Heart right ventricle (tissue), 16 donors: ENCODE data around the gene WASHC2C. TPM values are rescaled to one million over a fixed set of nuclear protein-coding genes. Genes with fewer than 3 reads are reported as not detected.
"Not testable (repeated sequence)": the region's sequence is repeated elsewhere in the genome, so short reads cannot be mapped to it uniquely, and the experiment has no call there.

Source experiments
- ATAC-seq, 8 donors: fragments of 200-7000 bp; cut with Tn5 transposase; one replicate each; pipeline ENCODE4 v1.9.1; 2020; ENCODE audit warnings: mild to moderate bottlenecking in 8 of 8, moderate library complexity in 8 of 8, moderate number of reproducible peaks in 1 of 8
- DNase-seq, 2 donors: peaks; one replicate each; pipeline ENCODE4 v3.0.0-alpha.2; 2020
- H3K27ac ChIP-seq, 10 donors: fragments of 200-600 bp; sonication (generic) in 2 of 10; one replicate each; pipeline versions ENCODE4 v1.5.0 to v1.8.0; 2020 to 2022; ENCODE audit warnings: mild to moderate bottlenecking in 3 of 10
- H3K27me3 ChIP-seq, 7 donors: fragments of 200-600 bp; one replicate each; pipeline ENCODE4 v1.8.0; 2021 to 2022; ENCODE audit warnings: mild to moderate bottlenecking in 2 of 7
- H3K36me3 ChIP-seq, 9 donors: fragments of 200-600 bp; sonication (generic) in 1 of 9; one replicate each; pipeline versions ENCODE4 v1.5.0 to v1.8.0; 2020 to 2022; ENCODE audit warnings: mild to moderate bottlenecking in 2 of 9
- H3K4me1 ChIP-seq, 9 donors: fragments of 200-600 bp; sonication (generic) in 1 of 9; one replicate each; pipeline versions ENCODE4 v1.5.0 to v1.8.0; 2020 to 2022; ENCODE audit warnings: mild to moderate bottlenecking in 4 of 9
- H3K4me3 ChIP-seq, 10 donors: fragments of 200-600 bp; sonication (generic) in 2 of 10; one replicate each; pipeline versions ENCODE4 v1.5.0 to v1.8.0; 2020 to 2022; ENCODE audit warnings: mild to moderate bottlenecking in 7 of 10, moderate library complexity in 2 of 10
- H3K9me3 ChIP-seq, 11 donors: fragments of 200-600 bp in 10 of 11; sonication (generic) in 2 of 11; one replicate each; pipeline versions ENCODE4 v1.5.0 to v1.8.0; 2013 to 2022; ENCODE audit warnings: mild to moderate bottlenecking in 2 of 11, control low read depth in 1 of 11, moderate library complexity in 1 of 11
- WGBS, 2 donors: extraction: QIAGEN DNeasy Blood & Tissue Kit; methylation state at CpG; one replicate each; pipeline ENCODE4 v1.1.7; 2013; ENCODE audit warnings: inconsistent platforms in 1 of 2; 5-methylcytosine and 5-hydroxymethylcytosine counted together
- intact Hi-C, 10 donors: fragments of 100-400 bp; cut with DNase I; formaldehyde crosslinking; loops; one replicate each; pipeline versions ENCODE4 v1.11.1 to v1.14.2; 2022
- polyA plus RNA-seq, 2 donors: library from polyadenylated mRNA; stranded (reverse); fragments of 200-250 nt; gene quantifications; one replicate each; pipeline ENCODE4 v1.2.3, GENCODE V29; 2013
- total RNA-seq, 10 donors: library from RNA; stranded (reverse); fragmentation: NEBNext Ultra II Directional in 3 of 10; extraction: Animal tissue kit (Norgen Biotek cat#: 25700) in 3 of 10; gene quantifications; one replicate each; pipeline versions ENCODE4 v1.2.1 to v1.2.4, GENCODE V29; 2021 to 2023
- donor health status: Arrhythmogenic right ventricular cardiomyopathy.
- donor health status: ischemic (EF 13 %, LVEDD 7.1; RV severe dilation, severe dysfunction).
- donor health status: healthy with polysubstance abuse.
- donor health status: DM: no; HTN: yes; CAD: no.
- donor health status: DM: no; HTN: no; CAD: no.
- donor health status: ischemic (EF 25% LVEDD 6.9; RV normal size, moderate dysfunction).
- donor health status: ischemic (EF 25% LVEDD 5.7; RV mildly dilated, moderate dysfunction).
- donor health status: healthy.
- donor health status: DM: yes; HTN: yes; CAD: no.
- donor health status: Ischemic cardiomyopathy.
- donor health status: ischemic (EF 35%, LVEDD 5.7; RV mildly dilated, moderate dysfunction).
- donor health status: nonischemic (EF 11% LVEDD 7.7; RV severe dilation, severe dysfunction).
- donor health status: DM: yes; HTN: yes; CAD: no.
- donor health status: PGD.
- donor health status: ischemic (EF 29% LVEDD 5.4; RV normal size, mild dysfunction).
- donor health status: nonischemic (EF 23%, LVEDD 6.1; RV moderate dilation, normal function).

WASHC2C gene
- total and polyA plus RNA-seq, 12 donors: 10.1 to 32.8 (median 26.0) TPM

- WGBS, 2 donors: 92 to 100% methylated on average over 2 of the region's 3 CpGs
- ATAC-seq, intact Hi-C loops: not testable (repeated sequence)
Observed at GRCh38 chr10:45763037-45763436, 36.0 kb downstream of the WASHC2C start.

GRCh38 chr10:45768334-45768733, 41.3 kb downstream of the WASHC2C start:
- WGBS, 2 donors: 95 to 99% methylated on average over 3 of the region's 4 CpGs
- H3K4me1 ChIP-seq, ATAC-seq, H3K27me3 ChIP-seq, intact Hi-C loops, DNase-seq, H3K4me3 ChIP-seq, H3K27ac ChIP-seq, H3K9me3 ChIP-seq: not testable (repeated sequence)
- peaks cover 0 to 48% (median 3%) of the 10 kb centered on the region in 9 donors for H3K36me3 ChIP-seq

More at GRCh38 chr10:45763037-45763436, 36.0 kb downstream of the WASHC2C start:
- H3K4me1 ChIP-seq, H3K9me3 ChIP-seq, H3K27me3 ChIP-seq, H3K27ac ChIP-seq, H3K4me3 ChIP-seq, DNase-seq: not testable (repeated sequence)
- peaks cover 0 to 39% (median 3%) of the 10 kb centered on the region in 9 donors for H3K36me3 ChIP-seq

GRCh38 chr10:45771757-45772461, 44.8 kb downstream of the WASHC2C start:
- H3K9me3 ChIP-seq, H3K27me3 ChIP-seq, H3K4me3 ChIP-seq, DNase-seq, H3K4me1 ChIP-seq, ATAC-seq, H3K27ac ChIP-seq, intact Hi-C loops: not testable (repeated sequence)
- peaks cover 0 to 46% (median 0%) of the 10 kb centered on the region in 9 donors for H3K36me3 ChIP-seq
- 97 to 98% methylated on average over 5 of the region's 7 CpGs for WGBS, 2 donors

GRCh38 chr10:45786217-45786616, 59.2 kb downstream of the WASHC2C start:
- DNase-seq, H3K4me1 ChIP-seq, H3K27me3 ChIP-seq, H3K4me3 ChIP-seq, H3K27ac ChIP-seq, ATAC-seq, intact Hi-C loops, H3K9me3 ChIP-seq: not testable (repeated sequence)
- peaks cover 0 to 68% (median 0%) of the 10 kb centered on the region in 9 donors for H3K36me3 ChIP-seq
- WGBS, 2 donors: 55 to 65% methylated on average over 1 of the region's 1 CpG

- H3K4me3 ChIP-seq, H3K27me3 ChIP-seq, DNase-seq, H3K27ac ChIP-seq, H3K4me1 ChIP-seq, ATAC-seq, intact Hi-C loops, H3K9me3 ChIP-seq: not testable (repeated sequence)
- 54 to 77% methylated on average over 1 to 2 of the region's 5 CpGs for WGBS, 2 donors
- peaks cover 0 to 76% (median 0%) of the 10 kb centered on the region in 9 donors for H3K36me3 ChIP-seq
Observed at GRCh38 chr10:45787212-45787741, 60.2 kb downstream of the WASHC2C start.

GRCh38 chr10:45789991-45790390, 62.9 kb downstream of the WASHC2C start:
- ATAC-seq, DNase-seq, H3K4me3 ChIP-seq, H3K27ac ChIP-seq, H3K4me1 ChIP-seq, H3K27me3 ChIP-seq, H3K9me3 ChIP-seq, intact Hi-C loops: not testable (repeated sequence)
- 96 to 97% methylated on average over 8 of the region's 8 CpGs for WGBS, 2 donors
- peaks cover 0 to 80% (median 5%) of the 10 kb centered on the region in 9 donors for H3K36me3 ChIP-seq

GRCh38 chr10:45790694-45791426, 63.8 kb downstream of the WASHC2C start:
- DNase-seq, intact Hi-C loops, H3K4me1 ChIP-seq, H3K9me3 ChIP-seq, H3K27ac ChIP-seq, ATAC-seq, H3K4me3 ChIP-seq, H3K27me3 ChIP-seq: not testable (repeated sequence)
- 93 to 96% methylated on average over 4 to 5 of the region's 6 CpGs for WGBS, 2 donors
- H3K36me3 ChIP-seq: peaks cover 0 to 79% (median 5%) of the 10 kb centered on the region in 9 donors

- H3K27me3 ChIP-seq, intact Hi-C loops, H3K4me1 ChIP-seq, H3K4me3 ChIP-seq, H3K27ac ChIP-seq, ATAC-seq, H3K9me3 ChIP-seq, DNase-seq: not testable (repeated sequence)
- H3K36me3 ChIP-seq: peaks cover 0 to 49% (median 5%) of the 10 kb centered on the region in 9 donors
- WGBS, 2 donors: 70 to 95% methylated on average over 2 of the region's 2 CpGs
Observed at GRCh38 chr10:45794761-45795160, 67.7 kb downstream of the WASHC2C start.

- H3K4me1 ChIP-seq, H3K27me3 ChIP-seq, H3K27ac ChIP-seq, H3K9me3 ChIP-seq, H3K36me3 ChIP-seq, DNase-seq, intact Hi-C loops, H3K4me3 ChIP-seq: not testable (repeated sequence)
- peak in 1 of 8 donors; percentile 18 for ATAC-seq
- 70 to 74% methylated on average over 13 of the region's 13 CpGs for WGBS, 2 donors
Observed at GRCh38 chr10:45803060-45804010, 76.3 kb downstream of the WASHC2C start.

GRCh38 chr10:45804996-45805395, 77.9 kb downstream of the WASHC2C start:
- H3K4me1 ChIP-seq, ATAC-seq, intact Hi-C loops, H3K4me3 ChIP-seq, DNase-seq, H3K9me3 ChIP-seq, H3K27me3 ChIP-seq, H3K36me3 ChIP-seq, H3K27ac ChIP-seq: not testable (repeated sequence)
- 55 to 61% methylated on average over 2 of the region's 2 CpGs for WGBS, 2 donors
